ENCODE results near the gene VAMP2. TPM values are rescaled to one million over a fixed set of nuclear protein-coding genes. Genes with fewer than 3 reads are reported as not detected.

Gene VAMP2
- total RNA-seq, 1 donor, result 5.6 TPM

- TF ChIP-seq CTCF (IDR thresholded peaks at IDR 0.05; ENCODE audit: insufficient read depth, low read depth, low read length), result peak; percentile 88
- no peak overlapping the region for H3K4me3 ChIP-seq (ENCODE audit: low read depth, low read length)
- peak; percentile 93 for DNase-seq (ENCODE audit: low read depth)
Measured at GRCh38 chr17:8158267-8159031, 4.3 kb downstream of the VAMP2 start.

- peak overlapping the region; percentile 100 for H3K4me3 ChIP-seq (ENCODE audit: low read depth, low read length)
- peak; percentile 100 for DNase-seq (ENCODE audit: low read depth)
- TF ChIP-seq CTCF (IDR thresholded peaks at IDR 0.05; ENCODE audit: insufficient read depth, low read depth, low read length), result peak; percentile 8
Measured at GRCh38 chr17:8156246-8156992, 6.3 kb downstream of the VAMP2 start.

GRCh38 chr17:8155996-8156245 lies 6.8 kb downstream of the VAMP2 start:
- no peak for DNase-seq (ENCODE audit: low read depth)
- TF ChIP-seq CTCF (IDR thresholded peaks at IDR 0.05; ENCODE audit: insufficient read depth, low read depth, low read length), result no peak

GRCh38 chr17:8155231-8155995 lies 7.3 kb downstream of the VAMP2 start:
- TF ChIP-seq CTCF (IDR thresholded peaks at IDR 0.05; ENCODE audit: insufficient read depth, low read depth, low read length), result no peak
- H3K4me3 ChIP-seq (ENCODE audit: low read depth, low read length), result peak overlapping the region; percentile 100
- peak; percentile 50 for DNase-seq (ENCODE audit: low read depth)

More at GRCh38 chr17:8155996-8156245, 6.8 kb downstream of the VAMP2 start:
- H3K4me3 ChIP-seq (ENCODE audit: low read depth, low read length), result peak overlapping the region; percentile 100

- H3K4me3 ChIP-seq (ENCODE audit: low read depth, low read length), result peak overlapping the region; percentile 100
- no peak for TF ChIP-seq CTCF (IDR thresholded peaks at IDR 0.05; ENCODE audit: insufficient read depth, low read depth, low read length)
- no peak for DNase-seq (ENCODE audit: low read depth)
Measured at GRCh38 chr17:8154608-8155155, 8.1 kb downstream of the VAMP2 start.

GRCh38 chr17:8153957-8154607 lies 8.7 kb downstream of the VAMP2 start:
- no peak for TF ChIP-seq CTCF (IDR thresholded peaks at IDR 0.05; ENCODE audit: insufficient read depth, low read depth, low read length)
- DNase-seq (ENCODE audit: low read depth), result peak; percentile 100
- peak overlapping the region; percentile 100 for H3K4me3 ChIP-seq (ENCODE audit: low read depth, low read length)
